GM19328 (cell line): ENCODE data around the gene SLC16A5.
"Not testable (repeated sequence)": the region's sequence is repeated elsewhere in the genome, so short reads cannot be mapped to it uniquely, and the experiment has no call there.

Experiments
- ATAC-seq: cut with Tn5 transposase; IDR thresholded peaks from one replicate; pipeline ENCODE4 v1.9.1; 2021; ENCODE audit warnings: mild to moderate bottlenecking, moderate library complexity; ENCODE audit not compliant: unreplicated experiment

The SLC16A5 gene

DNA sequence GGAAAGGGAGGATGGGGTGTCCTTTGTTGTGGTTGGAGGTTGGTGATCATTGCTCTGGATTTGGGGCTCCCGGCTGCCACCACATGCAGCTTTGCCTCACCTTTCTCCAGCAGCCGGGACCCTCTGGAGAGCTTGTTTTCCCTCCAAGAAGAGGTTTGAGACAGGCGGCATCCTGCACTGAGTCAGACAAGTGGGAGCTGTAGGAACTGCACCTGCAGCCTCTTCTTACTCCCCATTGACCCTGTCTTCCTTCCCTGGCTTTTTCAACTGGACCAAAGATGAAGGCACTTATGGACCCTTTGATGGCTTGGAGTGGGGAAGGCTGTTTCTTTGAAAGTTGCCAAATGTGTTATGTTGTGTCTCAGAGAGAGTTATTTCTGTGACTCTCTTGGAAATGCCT, 24.1 kb upstream of the SLC16A5 start:
- ATAC-seq, result no peak

DNA sequence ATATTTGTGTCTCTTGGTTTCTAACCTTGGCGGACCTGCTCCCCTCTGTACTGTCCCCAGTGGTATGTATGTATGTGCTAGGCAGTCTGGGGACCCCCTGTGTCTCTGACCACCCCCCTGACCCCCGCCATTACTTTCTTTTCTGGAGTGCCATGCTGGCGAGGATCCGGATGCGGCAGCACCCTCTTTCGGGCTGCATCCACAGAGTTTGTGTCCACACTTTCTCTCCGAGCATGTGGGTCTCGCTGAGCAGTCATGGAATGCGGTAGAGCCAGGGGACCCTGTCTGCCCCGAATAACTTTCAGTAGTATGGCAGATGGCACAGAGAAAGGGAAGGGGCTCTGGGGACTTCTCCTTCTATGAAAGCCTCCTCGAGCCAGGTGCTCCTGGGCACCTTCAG, 23.7 kb upstream of the SLC16A5 start:
- ATAC-seq, result no peak

DNA sequence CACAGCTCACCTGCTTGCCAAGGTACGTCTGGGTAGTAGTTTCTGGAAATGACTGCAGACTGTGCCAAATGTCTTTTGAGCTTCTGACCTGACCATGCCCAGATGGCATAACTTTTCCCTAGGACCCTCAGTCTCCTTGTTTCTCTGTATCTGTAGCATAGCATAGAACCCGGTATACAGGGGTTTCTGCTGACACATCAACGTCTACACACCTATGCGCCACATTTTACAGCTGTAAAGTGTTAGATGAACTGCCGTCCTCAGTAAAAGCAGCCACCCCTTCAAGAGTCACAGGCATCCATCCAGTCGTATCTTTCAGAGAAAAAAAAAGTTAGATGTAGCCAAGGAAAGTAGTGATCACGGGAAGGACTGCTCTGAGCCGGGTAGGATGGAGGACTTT, 23.3 kb upstream of the SLC16A5 start:
- ATAC-seq, result no peak

DNA sequence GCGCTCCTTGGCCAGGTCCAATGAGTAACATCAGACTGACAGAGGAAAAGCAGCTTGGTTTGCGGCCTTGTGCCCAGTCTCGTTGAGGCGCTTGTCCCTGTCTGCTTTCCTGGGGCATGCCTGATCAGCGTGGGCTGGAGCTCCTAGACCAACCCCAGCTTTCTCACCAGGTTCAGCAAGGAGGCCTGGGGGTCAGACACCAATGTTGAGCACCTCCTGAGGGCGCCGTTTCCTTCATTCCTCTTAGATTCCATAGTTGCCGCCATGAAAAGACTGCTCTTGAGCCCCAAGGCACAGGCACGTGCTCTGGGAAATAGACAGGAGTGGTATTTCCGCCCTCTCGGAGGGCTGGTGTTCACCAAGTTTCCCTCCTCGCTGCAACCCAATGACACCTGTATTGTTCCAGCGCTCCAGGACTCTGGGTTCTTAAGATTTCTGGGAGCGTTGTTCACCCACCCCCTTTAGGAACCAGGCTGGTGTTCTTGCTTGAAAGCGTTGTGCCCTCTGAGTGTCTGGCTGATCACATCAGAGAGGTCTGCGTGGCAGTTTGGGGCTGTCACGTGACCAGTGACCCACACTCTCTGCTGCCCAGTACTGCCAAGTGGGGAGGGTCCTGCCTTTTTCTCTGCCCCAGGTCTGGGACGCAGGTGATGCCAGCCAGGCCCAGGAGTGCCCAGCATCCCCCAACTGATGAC, 22.7 kb upstream of the SLC16A5 start:
- no peak for ATAC-seq

DNA sequence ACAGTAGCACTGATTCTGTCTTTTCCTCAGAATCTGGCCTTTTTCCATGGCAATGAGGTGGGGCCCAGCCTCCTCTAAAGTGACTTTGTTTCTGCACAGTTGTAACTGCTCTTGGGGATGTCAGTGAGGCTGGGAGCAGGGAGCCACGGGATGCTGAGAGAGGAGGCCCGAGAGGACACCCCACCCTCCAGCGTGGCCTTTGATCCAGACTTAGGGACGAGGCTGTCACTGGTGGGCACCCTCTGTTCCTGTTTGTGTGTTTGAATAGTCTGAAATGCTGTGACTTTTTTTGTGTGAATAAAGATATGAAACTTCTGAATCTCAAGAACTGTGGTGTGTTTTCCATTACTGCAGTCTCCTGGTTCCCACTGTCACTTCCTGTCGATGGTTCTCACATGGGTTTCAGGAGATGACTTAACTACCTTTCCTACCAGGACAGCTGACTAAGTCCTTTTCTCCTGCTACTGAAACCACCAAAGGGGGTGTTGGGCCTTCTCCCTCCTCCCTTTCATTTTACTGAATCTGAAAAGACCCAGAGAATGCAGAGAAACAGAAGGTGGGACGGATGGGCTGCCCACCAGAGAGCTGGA, 22.1 kb upstream of the SLC16A5 start:
- ATAC-seq, result no peak

DNA sequence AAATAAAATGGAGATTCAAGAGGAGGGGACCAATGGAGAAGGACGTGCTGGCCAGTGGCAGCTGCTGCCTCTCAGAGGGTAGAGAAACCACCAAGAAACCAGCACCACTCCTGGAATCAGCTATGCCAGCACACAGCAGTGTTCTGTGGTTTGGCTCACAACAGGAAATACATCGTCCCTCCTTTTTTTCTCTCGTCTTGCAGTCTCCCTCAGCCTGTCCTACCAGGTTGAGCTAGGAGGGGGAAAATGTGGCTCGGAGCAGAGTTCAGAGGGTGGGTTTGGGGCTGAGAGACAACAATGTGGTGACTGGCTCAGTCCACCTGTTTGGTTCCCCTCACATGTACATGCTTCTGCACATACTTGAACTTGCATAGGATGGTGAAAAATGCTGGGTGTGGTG, 19.9 kb upstream of the SLC16A5 start:
- no peak for ATAC-seq

DNA sequence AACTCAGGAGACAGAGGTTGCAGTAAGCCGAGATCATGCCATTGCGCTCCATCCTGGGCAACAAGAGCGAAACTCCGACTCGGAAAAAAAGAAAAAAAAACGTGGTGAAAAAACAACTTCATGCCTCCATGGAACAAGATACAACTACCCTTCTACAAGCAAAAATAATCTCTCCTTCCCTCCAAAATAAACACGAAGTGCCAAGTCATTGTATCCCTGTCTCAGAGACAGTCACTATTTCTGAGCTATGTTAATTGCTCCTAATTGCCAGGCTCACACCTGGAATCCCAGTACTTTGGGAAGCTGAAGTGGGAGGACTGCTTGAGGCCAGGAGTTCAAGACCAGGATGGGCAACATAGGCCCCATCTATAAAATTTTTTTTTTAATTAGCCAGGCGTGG, 19.0 kb upstream of the SLC16A5 start:
- no peak for ATAC-seq

DNA sequence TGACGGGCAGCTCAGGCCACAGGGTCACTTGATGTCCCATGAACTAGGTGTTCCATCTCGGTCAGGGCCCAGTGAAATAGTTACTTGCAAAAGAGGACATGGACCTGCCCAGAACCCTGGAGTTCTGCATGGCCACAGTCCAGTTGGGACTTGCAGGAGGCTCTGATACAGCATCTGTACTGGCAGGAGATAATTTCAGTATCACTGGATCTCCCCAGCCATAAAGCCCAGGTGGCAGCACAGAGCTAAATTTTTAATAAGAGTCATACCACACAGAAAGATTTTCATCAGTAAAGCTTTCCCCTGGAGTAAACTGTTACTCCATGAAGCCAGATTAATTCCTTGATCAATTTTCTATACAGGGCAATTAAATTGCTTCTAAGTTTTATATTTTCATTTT, 18.0 kb upstream of the SLC16A5 start:
- no peak for ATAC-seq

DNA sequence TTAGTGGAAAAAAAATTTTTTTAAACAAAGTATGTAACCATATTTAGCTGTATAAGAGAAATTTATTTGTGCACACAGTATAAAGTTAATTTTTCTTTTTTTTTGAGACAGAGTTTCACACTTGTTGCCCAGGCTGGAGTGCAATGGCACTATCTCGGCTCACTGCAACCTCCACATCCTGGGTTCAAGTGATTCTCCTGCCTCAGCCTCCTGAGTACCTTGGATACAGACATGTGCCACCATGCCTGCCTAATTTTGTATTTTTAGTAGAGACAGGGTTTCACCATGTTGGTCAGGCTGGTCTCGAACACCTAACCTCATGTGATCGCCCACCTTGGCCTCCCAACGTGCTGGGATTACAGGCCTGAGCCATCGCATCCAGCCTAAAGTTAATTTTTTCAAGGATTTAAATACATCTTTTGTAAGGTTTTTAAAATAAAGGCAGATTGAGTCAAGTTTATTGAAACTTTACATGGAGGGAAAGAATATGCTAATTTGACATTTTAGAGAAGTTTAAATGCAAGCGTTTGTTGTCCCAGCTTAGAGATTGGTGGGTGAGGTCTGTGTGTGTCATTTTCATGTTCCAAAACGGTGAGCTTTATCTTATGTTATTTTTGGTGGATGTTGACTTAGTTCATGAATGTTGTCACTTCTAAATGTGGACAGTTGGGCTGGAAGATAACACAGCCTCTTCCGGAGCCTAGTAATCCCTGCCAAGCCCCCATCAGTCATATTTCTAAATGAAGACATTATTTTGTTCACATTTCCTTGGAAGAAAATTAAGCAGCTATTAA, 16.1 kb upstream of the SLC16A5 start:
- not testable (repeated sequence) for ATAC-seq

DNA sequence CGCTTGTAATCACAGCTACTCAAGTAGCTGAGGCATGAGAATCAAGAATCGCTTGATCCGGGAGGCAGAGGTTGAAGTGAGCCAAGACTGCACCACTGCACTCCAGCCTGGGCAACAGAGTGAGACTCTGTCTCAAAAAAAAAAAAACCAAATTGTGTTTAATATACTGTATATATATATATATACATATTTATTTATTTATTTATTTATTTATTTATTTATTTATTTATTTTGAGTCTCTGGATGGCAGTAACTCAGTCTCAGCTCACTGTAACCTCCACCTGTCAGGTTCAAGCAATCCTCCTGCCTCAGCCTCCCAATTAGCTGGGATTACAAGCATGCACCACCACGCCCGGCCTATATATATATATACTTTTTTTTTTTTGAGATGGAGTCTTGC, 14.8 kb upstream of the SLC16A5 start:
- not testable (repeated sequence) for ATAC-seq

DNA sequence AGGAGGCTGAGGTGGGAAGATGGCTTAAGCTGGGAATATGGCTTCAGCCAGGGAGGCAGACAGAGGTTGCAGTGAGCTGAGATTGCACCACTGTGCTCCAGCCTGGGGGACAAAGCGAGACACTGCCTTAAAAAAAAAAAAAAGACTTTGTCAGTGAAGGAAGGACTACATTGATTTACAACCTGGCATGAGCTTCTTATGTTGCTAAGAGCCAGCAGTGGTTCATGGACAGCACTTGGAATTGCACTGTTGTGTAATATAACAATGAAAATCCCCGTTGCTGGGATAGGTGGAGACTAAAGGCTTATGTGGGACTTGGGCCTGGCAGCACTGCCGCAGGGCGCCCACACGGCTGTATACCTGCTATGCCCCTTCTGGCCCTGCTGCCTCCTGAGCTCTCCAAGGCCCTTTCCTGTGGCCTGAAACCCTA, 14.1 kb upstream of the SLC16A5 start:
- ATAC-seq, result no peak

DNA sequence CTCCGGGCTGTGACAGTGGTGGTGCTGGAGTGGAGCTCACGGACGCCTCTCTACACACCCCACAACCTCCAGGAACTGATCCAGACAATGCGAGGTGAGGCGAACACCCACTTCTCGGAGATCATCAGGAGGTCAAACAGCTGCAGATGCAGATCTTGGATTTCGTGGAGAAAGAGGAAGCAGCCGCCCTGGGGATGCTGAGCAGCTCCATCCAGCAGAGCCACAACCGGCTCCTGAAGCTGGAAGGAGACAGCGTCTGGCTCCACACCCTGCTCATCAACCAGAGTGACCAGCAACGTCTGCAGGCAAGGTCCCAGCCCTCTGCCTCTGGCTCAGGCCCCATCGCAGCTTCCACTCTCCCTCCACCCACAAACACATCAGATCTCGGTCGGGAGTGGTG, 13.2 kb upstream of the SLC16A5 start:
- no peak for ATAC-seq

DNA sequence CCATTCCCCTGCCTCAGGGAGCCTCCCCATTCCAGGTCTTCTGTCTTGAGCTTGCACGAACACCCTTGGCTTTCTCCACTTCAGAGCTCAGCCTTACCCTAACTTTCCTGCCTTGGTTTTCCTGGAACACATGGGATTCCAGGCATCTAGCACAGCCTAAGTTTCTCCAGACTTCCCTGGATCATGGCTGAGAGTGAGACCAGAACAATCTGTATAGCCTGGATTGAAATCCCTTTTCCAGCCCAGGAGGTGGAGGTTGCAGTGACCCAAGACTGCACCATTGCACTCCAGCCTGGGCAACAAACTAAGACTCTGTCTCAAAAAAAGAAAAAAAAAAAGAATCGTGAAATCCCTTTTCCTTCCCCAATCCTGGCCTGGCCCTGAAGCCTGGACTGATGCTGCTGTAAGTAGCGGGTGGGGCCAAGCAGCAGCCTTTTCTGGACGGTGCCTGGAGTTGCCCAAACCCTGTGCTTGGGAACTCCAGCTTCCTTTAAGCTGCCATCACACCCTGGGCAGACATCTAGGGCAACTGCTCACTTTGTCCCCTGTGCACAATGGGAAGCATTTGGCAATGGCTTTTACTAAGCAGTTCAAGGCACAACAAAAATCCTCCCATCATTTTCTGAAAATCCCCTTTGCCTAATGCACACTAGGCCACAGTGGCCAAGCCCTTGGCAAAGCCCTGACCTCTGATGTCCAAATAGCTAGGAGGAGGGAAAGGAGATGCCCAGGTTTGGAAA, 12.0 kb upstream of the SLC16A5 start:
- no peak for ATAC-seq

DNA sequence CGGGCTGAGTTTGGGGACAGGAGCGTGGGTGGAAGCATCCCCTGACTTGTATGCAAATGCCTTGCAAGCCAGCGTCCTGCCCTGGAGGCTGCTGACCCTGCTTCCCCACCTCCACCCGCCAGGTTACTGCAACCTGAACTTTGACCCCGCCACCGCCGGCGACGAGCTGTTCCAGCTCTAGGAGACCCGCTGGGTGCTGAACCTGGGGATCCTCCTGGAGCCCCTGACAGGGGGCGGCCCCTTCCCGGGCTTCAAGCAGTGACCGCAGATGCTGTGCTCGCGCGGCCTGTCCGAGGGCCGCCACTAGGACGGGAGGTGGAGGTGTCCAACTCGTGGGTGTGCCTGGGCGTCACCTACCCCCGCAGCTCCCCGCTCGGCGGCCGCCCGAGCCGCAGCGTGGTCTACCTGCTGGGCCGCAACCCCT, 10.7 kb upstream of the SLC16A5 start:
- ATAC-seq, result no peak

DNA sequence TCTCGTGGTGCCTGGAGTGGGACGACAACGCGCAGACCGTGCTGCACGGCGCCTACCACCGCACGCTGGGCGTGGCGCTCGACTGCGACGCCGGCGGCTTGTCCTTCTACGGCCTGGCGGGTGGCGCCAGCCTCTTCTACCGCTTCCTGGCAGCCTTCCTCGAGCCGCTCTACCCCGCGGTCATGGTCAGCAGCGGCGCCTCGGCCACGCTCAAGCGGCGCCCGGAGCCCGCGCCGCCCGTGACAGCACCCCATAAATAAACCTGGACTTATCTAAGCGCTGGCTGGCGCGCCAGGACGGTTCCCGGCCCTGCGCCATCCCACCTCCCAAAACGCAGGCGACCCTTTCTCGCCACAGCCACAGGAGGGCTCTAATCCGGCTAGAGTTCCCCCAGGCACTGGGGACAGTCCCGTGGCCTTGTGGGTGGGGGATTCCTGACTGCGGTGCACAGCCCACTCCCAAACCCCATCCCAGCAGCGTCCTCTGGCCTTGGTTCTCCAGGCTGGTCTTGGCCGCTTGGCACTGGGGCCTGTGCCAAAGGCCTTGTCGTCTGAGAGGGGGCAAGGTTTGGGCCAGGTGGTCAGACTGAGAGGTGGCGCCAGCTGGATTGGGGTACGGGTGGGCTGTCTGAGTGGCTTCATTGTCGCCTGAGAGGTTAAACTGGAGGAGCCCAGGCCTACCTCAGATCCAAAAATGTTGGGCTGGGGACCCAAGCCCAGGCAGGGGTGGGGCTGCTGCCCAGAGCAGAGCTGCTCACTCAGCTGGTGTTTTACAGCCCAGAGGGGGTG, 10.1 kb upstream of the SLC16A5 start:
- no peak for ATAC-seq

DNA sequence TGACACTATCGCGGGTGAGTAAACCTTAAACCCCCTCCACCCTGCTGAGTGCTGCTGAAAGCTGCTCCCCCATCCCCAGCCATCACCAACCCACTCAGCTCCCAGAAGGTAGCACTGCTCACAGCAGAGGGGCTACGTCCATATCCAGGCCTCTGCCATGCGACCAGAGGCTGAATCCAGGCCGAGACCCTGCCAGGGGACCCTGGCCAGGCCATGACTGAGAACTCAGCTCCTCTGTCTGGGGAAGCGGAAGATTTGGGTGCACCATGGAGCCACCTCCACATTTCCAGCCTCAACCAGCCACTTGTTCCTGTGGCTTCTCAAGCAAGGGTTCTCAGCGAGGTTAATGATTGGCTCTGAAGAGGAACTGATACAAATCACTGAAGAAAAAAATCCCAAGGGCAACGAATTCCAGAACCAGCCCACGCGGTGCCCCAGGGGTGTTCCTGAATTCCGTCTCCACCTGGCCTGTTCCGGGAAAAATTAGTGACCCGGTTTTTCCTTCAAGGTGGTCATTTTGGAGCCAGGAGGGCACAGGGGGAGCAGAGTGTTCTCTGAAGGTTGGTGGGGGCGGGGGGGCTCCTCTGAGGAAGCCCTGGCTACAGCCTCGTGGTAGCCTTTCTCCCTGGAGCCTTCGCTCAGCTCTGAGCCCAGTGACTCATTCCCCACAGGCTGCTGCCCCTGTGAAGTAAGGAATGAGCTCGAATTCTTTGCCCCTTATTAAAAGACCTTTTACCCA, 9.3 kb upstream of the SLC16A5 start:
- ATAC-seq, result no peak

DNA sequence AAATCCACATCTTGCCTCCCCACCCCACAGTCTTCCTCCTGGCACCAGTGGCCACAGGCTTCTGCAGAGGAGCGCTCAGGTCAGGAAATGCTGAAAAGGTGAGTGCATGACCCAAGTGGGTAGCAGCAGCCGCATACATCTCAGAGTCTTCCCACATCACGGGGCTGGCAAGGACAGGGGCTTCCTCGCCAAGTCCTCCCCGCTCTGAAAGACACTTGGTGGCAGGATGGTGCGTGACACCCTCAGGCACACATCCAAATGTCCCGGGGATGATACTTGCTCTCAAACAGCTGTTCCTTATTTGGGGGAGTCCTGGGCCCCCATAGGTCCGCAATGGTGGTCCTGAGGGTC, 8.8 kb upstream of the SLC16A5 start:
- ATAC-seq, result no peak

DNA sequence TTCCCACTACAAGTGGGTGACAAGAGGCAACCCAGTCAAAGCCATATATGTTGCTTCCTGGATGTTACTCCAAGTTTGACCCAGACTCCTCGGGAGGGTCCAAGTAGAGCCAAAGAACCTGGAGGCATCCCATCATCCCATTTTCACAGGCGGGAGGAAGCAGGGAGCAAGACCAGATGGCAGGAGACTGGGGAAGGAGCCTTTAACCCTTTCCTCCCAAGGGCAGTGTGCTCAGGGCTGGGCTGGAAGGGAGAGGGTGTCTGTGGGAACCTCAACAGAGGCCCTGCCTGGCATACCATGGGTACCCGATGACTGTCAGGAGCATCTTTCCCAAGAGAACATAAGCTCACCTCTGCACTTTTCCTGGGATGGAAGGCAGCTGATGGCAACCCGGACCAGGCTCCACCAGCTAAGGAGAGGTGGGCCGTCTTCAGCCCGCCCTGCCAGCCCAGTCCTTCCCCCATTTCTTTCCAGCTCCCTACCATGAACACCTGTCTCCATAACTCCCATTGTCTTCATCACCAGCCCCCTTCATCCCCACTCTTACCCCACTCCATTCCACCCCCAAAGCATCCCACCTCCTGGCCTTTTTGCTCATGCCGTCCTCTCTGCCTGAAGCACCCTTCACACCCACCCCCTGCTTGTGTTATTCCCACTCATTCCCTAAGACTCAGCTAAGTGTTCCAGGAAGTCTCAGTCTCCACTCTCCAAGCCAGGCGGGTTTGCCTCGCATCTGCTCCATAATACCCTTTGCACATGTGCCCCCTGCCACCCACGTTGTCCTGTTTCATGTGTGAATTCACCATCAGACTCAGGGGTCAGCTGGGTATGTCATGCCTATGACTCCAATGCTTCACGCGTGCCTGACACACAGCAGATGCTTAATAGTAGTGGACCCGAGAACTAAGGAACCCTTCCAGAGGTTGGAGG, 5.9 kb upstream of the SLC16A5 start:
- no peak for ATAC-seq

DNA sequence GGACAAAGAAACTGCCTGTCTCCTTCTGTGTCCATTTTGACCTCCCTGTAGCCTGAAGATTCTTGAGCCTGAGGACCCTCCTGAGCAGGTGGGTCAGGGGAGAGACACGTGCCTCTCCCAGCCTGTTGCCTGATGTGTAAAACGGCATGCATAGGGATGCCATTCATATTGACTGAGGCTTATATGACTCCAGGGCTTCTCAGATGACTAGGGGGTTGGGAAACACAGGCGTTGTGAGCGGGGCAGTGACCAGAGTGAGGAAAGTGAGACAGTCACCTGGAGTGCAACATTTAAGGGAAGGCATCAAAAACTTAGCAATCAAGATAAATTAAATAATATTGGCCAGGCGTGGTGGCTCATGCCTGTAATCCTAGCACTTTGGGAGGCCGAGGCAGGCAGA, 5.1 kb upstream of the SLC16A5 start:
- ATAC-seq, result no peak
